Measurements from ENCODE around the gene AUTS2. TPM values are rescaled to one million over a fixed set of nuclear protein-coding genes. Genes with fewer than 3 reads are reported as not detected.
"Not testable (repeated sequence)": the region's sequence is repeated elsewhere in the genome, so short reads cannot be mapped to it uniquely, and the experiment has no call there.

Gene AUTS2
- total RNA-seq, 1 experiment from 2014 or later: not detected

DNA sequence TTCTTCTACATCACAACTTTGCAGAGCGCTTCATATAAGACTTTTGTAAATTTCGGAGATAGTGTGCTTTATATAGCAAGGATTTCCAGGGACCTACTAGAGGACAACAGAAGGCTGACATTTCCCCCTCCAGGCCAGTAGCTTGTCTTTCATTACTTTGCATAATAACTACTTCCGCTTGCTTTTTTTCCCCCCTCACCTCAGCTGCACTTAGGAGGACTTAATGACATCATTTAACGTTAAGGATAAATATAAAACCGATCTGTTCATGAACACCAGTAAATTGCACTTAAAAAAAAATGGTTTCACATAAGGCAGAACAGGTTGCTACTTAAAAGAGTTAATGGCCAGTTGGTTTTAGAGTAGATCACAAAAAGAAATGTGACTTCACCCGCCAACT, 172.3 kb downstream of the AUTS2 start:
- no peak overlapping the region for H3K27ac ChIP-seq
- no peaks in the 10 kb centered on the region for H3K9me3 ChIP-seq (replicated peaks)
- no peaks in the 10 kb centered on the region for H3K27me3 ChIP-seq (replicated peaks)
- H3K36me3 ChIP-seq: no peaks in the 10 kb centered on the region
- no peak for DNase-seq (ENCODE audit: low read depth in 1 of 2, low spot score in 2 of 2)
- H3K4me3 ChIP-seq: no peak overlapping the region
- H3K4me1 ChIP-seq (replicated peaks): no peaks in the 10 kb centered on the region

- DNase-seq (ENCODE audit: low read depth in 1 of 2, low spot score in 2 of 2): no peak
- Histone ChIP-seq H3K9me3 (replicated peaks) (no peaks in the 10 kb centered on the region), H3K27me3 (replicated peaks) (no peaks in the 10 kb centered on the region), H3K4me1 (replicated peaks) (no peaks in the 10 kb centered on the region), H3K27ac (no peak overlapping the region), H3K4me3 (no peak overlapping the region), H3K36me3 (no peaks in the 10 kb centered on the region)
Measured at GRCh38 chr7:69772718-69773436, 174.6 kb downstream of the AUTS2 start.

DNA sequence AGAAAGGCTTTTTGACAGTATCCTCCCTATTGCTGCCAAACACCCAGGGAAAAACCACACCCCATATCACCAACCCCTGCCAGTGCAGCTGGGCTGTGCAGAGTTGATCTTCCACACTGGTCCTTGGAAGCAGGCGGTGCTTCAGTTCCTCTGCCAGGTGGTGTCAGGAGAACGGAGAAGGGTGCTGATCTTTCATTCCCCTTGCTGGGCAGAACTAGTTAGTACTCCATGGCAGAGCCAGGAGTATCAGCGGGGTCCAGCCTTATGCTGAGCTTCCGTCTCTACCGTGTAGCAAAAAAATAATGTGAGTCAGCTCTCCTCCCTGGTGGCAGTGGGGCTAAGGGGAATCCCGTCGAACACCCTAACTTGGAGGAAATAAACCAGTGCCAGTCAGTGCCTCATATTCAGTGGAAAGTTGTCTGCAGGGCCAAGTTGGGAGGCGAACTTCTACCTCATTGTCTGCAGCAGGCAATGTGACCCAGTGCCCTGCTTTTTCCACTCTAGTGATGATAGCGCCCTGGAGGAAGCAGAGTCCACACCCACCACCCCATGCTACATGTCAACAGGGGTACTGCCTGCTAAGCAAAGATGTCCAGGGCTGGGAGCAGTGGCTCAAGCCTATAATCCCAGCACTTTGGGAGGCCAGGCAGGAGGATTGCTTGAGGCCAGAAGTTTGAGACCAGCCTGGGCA, 175.4 kb downstream of the AUTS2 start:
- Histone ChIP-seq H3K4me1 (replicated peaks) (no peaks in the 10 kb centered on the region), H3K27me3 (replicated peaks) (no peaks in the 10 kb centered on the region), H3K36me3 (no peaks in the 10 kb centered on the region), H3K4me3 (no peak overlapping the region), H3K9me3 (replicated peaks) (no peaks in the 10 kb centered on the region), H3K27ac (no peak overlapping the region)
- no peak for DNase-seq (ENCODE audit: low read depth in 1 of 2, low spot score in 2 of 2)

DNA sequence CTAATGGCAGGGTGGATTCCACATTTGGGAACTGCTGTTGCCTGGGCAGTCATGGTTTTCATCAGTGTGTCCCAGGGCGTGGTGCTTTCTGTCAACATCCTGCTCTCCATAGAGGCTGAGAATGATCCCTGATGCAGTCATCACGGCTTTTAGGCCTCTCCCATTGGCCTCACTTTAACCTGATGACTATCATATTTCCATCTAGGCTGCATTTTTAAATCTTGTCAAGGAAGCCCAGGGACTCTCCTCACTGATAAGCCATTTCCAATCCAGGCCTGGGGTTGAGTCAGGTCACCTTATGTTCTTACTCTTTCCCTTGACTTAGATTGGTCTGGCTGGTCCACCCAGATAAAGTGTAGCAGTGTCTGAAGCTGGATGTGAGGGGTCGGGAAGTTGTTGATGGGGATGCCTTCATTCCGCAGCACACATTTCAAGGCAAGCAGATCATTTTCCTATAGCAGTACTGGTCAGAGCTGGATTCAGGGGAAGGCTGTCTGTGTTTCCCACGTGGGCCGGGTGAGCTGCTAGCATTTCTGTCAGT, 177.0 kb downstream of the AUTS2 start:
- Histone ChIP-seq H3K36me3 (no peaks in the 10 kb centered on the region), H3K9me3 (replicated peaks) (no peaks in the 10 kb centered on the region), H3K27me3 (replicated peaks) (no peaks in the 10 kb centered on the region), H3K4me3 (no peak overlapping the region), H3K4me1 (replicated peaks) (no peaks in the 10 kb centered on the region), H3K27ac (no peak overlapping the region)
- DNase-seq (ENCODE audit: low read depth in 1 of 2, low spot score in 2 of 2): no peak

GRCh38 chr7:69776611-69777010, 178.3 kb downstream of the AUTS2 start:
- H3K36me3 ChIP-seq: no peaks in the 10 kb centered on the region
- DNase-seq (ENCODE audit: low read depth in 1 of 2, low spot score in 2 of 2): no peak
- no peak overlapping the region for H3K4me3 ChIP-seq
- no peaks in the 10 kb centered on the region for H3K4me1 ChIP-seq (replicated peaks)
- H3K27ac ChIP-seq: no peak overlapping the region
- no peaks in the 10 kb centered on the region for H3K9me3 ChIP-seq (replicated peaks)
- H3K27me3 ChIP-seq (replicated peaks): no peaks in the 10 kb centered on the region; the same call in 1 of the 2 replicates

GRCh38 chr7:69778138-69778537, 179.9 kb downstream of the AUTS2 start:
- Histone ChIP-seq H3K4me1 (replicated peaks) (no peaks in the 10 kb centered on the region), H3K9me3 (replicated peaks) (no peaks in the 10 kb centered on the region), H3K27me3 (replicated peaks) (no peaks in the 10 kb centered on the region; the same call in 1 of the 2 replicates), H3K27ac (no peak overlapping the region), H3K36me3 (no peaks in the 10 kb centered on the region), H3K4me3 (no peak overlapping the region)
- no peak for DNase-seq (ENCODE audit: low read depth in 1 of 2, low spot score in 2 of 2)

- DNase-seq (ENCODE audit: low read depth in 1 of 2, low spot score in 2 of 2): no peak
- H3K27ac ChIP-seq: no peak overlapping the region
- H3K4me1 ChIP-seq (replicated peaks): no peaks in the 10 kb centered on the region
- H3K27me3 ChIP-seq (replicated peaks): no peaks in the 10 kb centered on the region; the same call in 1 of the 2 replicates
- no peaks in the 10 kb centered on the region for H3K36me3 ChIP-seq
- no peak overlapping the region for H3K4me3 ChIP-seq
- H3K9me3 ChIP-seq (replicated peaks): no peaks in the 10 kb centered on the region
Measured at GRCh38 chr7:69780379-69780778, 182.1 kb downstream of the AUTS2 start.

DNA sequence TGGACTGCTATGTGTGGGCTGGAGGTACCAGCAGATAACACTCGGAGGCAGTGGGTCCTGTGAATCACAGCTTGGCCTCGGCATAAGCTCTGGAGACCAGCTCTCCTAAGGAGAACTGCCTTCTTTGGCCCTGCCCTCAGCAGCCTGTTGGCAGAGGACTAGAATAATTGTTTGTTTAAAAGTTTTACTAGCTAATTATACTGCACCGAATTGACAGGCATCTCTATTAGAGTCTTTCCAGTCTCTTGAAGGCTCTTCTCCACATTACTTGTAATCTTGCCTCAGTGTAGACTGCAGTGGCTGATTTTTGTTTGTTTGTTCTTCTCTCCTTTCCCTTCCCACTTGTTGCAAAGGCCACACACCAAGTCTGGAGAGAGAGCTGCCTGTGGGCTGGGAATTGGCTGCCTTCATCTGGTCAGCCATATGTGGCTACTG, 183.2 kb downstream of the AUTS2 start:
- Histone ChIP-seq H3K9me3 (replicated peaks) (no peaks in the 10 kb centered on the region), H3K36me3 (no peaks in the 10 kb centered on the region), H3K4me3 (no peak overlapping the region), H3K4me1 (replicated peaks) (no peaks in the 10 kb centered on the region), H3K27me3 (replicated peaks) (no peaks in the 10 kb centered on the region; the same call in 1 of the 2 replicates), H3K27ac (no peak overlapping the region)
- DNase-seq (ENCODE audit: low read depth in 1 of 2, low spot score in 2 of 2): peak in 1 of 2 experiments; percentile 46

- H3K27me3 ChIP-seq (replicated peaks): no peaks in the 10 kb centered on the region; the same call in 1 of the 2 replicates
- no peaks in the 10 kb centered on the region for H3K36me3 ChIP-seq
- no peak overlapping the region for H3K27ac ChIP-seq
- H3K4me1 ChIP-seq (replicated peaks): no peaks in the 10 kb centered on the region
- DNase-seq (ENCODE audit: low read depth in 1 of 2, low spot score in 2 of 2): no peak
- H3K4me3 ChIP-seq: no peak overlapping the region
- H3K9me3 ChIP-seq (replicated peaks): no peaks in the 10 kb centered on the region
Measured at GRCh38 chr7:69782917-69783684, 184.8 kb downstream of the AUTS2 start.

- not testable (repeated sequence) for H3K4me3 ChIP-seq; H3K36me3 ChIP-seq; DNase-seq (ENCODE audit: low read depth in 1 of 2, low spot score in 2 of 2); H3K9me3 ChIP-seq (replicated peaks); H3K4me1 ChIP-seq (replicated peaks); H3K27ac ChIP-seq; H3K27me3 ChIP-seq (replicated peaks)
Measured at GRCh38 chr7:69786130-69786529, 187.9 kb downstream of the AUTS2 start.

DNA sequence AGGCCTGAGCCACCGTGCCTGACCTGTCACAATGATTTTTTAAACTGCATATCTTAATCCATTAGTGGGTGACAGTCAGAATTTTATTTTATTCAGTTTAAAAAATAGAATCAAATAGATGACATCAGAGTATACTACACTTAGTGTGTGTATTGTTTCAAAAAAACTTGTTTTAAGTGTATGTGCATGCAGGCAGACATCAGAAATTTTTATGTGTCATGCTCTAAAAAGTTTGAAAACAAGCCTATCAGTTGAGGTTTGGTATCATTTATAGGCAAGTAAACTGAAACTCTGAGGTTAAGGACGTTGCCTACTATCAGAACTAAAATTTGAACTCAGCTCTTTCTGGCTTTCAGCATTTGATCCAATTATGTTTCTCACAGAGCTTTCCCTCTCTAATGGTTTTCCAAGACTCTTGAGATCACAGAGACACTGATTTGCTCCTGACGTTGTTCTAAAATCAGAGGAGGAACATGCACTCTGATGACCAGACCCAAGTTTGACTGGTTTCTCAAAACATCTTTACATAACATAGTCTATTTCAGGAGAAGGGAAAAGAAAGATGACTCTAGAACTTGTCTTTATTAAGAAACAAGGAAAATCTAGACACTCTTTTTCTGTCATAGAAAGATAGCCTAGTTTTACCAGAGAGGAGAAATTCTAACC, 188.6 kb downstream of the AUTS2 start:
- Histone ChIP-seq H3K4me1 (replicated peaks) (no peaks in the 10 kb centered on the region), H3K36me3 (no peaks in the 10 kb centered on the region), H3K27me3 (replicated peaks) (no peaks in the 10 kb centered on the region), H3K27ac (no peak overlapping the region), H3K9me3 (replicated peaks) (no peaks in the 10 kb centered on the region), H3K4me3 (no peak overlapping the region)
- no peak for DNase-seq (ENCODE audit: low read depth in 1 of 2, low spot score in 2 of 2)

GRCh38 chr7:69787736-69788431, 189.6 kb downstream of the AUTS2 start:
- no peaks in the 10 kb centered on the region for H3K9me3 ChIP-seq (replicated peaks)

DNA sequence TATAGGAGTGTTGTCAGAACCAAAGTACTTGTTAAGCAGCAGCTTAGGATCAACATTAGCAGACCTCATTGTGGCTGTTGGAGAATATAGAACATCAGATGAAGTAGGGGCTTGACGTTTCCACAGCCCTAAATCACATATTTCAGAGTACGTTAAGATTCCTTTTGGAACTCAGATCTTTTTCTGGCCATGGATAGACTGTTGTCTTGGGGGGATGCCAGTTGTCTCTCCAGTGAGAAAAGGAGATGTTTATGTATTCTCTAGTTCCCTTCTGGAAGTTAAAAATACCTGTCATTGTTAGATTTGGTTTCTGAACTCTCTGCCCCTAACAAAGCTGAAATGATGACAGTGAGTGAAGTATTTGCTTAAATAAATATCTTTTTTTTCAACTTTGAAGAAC, 191.3 kb downstream of the AUTS2 start:
- Histone ChIP-seq H3K4me1 (replicated peaks) (no peaks in the 10 kb centered on the region), H3K27me3 (replicated peaks) (no peaks in the 10 kb centered on the region), H3K27ac (no peak overlapping the region), H3K9me3 (replicated peaks) (no peaks in the 10 kb centered on the region), H3K4me3 (no peak overlapping the region), H3K36me3 (no peaks in the 10 kb centered on the region)
- no peak for DNase-seq (ENCODE audit: low read depth in 1 of 2, low spot score in 2 of 2)

More at GRCh38 chr7:69787736-69788431, 189.6 kb downstream of the AUTS2 start:
- no peaks in the 10 kb centered on the region for H3K36me3 ChIP-seq
- no peak for DNase-seq (ENCODE audit: low read depth in 1 of 2, low spot score in 2 of 2)
- no peak overlapping the region for H3K27ac ChIP-seq
- H3K4me1 ChIP-seq (replicated peaks): no peaks in the 10 kb centered on the region
- H3K4me3 ChIP-seq: no peak overlapping the region
- H3K27me3 ChIP-seq (replicated peaks): no peaks in the 10 kb centered on the region

Measured in SJSA1 (cell line).